GDM1 (cell line): Measurements from ENCODE around the gene BAHCC1.

ENCODE experiments used
- DNase-seq: peaks from one replicate; lab custom pipeline; 2025; lab: John Stamatoyannopoulos, UW

BAHCC1 gene

DNA sequence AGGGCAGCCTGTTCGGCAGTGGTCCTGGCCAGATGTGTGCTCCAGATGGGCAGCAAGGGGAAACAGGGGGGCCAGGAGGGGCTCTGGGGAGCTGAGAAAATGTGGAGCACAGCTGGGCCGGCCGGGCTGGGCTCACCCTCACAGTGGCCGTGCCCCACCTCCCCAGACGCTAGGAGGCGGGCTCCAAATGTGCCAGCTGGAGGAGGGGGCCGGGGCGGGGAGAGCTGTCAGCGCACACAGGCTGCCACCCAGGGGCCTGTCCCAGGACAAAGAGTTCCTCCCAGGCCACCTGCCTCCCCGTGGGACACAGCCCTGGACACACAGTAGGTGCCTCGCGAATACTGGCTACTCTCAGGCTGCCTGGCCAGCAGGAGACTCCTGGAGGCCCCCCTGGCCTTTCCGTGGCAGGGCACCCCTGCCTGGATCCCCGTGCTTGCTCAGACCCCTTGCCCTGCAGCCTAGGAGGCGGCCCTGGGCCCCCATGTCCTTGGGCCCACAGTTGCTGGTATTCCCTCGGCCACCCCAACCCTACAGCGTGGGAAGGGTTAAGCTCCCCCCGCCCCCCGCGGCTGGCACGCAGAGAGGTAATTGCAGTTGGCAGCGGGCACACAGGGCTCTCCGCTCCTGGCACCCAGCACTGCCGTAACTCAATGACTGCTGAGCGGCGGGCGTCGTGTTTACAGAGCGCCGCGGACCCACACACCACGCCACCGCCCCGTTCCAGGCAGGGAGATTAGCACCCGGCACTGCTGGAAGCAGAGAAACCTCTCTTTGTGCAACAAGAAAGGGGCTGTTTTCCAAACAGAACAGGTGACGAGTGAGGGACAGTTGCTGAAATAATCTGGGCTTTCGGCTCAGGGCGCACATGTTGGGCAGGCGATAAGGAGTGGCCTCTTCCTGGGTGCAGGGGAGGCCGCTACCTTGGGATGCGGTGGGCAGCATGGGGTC lies 32.2 kb downstream of the BAHCC1 start:
- no peak for DNase-seq

DNA sequence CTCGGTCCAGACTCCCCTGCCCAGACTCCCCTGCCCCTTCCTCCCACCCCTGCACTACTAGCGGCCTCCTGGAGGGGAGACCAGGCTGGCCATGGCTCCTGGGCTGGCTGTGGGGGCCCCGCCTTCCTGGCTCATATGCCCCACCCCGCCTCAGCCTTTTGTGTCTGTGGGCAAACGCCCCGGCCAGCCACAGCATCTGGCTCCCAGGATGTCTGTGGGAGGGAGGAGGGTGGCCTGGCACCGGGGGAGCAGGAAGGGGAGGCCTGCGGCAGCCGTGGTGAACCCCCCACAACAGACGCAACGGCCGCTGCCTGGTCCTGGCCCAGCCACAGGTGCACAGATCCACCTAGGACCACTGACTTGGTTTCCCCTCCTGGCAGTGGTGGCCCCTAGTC lies 32.9 kb downstream of the BAHCC1 start:
- DNase-seq: no peak

DNA sequence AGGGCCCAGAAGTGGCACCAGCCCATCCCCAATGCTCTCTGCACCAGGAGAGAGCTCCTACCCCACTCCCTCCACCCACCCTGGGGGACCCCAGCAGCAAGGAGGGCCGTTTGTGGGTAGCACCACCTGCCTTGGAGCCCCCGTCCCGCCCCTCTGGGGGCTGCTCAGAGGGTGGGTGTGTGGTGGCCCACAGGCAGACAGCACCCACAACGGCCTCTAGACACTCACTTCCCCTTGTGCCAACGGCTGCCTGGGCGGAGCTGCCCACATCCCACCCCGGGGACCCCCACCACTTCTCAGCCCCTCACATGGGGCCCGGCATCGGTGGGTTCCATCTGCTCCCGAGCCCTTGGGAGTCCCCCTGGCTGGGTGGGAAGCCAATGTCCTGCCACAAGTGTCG lies 33.3 kb downstream of the BAHCC1 start:
- no peak for DNase-seq

DNA sequence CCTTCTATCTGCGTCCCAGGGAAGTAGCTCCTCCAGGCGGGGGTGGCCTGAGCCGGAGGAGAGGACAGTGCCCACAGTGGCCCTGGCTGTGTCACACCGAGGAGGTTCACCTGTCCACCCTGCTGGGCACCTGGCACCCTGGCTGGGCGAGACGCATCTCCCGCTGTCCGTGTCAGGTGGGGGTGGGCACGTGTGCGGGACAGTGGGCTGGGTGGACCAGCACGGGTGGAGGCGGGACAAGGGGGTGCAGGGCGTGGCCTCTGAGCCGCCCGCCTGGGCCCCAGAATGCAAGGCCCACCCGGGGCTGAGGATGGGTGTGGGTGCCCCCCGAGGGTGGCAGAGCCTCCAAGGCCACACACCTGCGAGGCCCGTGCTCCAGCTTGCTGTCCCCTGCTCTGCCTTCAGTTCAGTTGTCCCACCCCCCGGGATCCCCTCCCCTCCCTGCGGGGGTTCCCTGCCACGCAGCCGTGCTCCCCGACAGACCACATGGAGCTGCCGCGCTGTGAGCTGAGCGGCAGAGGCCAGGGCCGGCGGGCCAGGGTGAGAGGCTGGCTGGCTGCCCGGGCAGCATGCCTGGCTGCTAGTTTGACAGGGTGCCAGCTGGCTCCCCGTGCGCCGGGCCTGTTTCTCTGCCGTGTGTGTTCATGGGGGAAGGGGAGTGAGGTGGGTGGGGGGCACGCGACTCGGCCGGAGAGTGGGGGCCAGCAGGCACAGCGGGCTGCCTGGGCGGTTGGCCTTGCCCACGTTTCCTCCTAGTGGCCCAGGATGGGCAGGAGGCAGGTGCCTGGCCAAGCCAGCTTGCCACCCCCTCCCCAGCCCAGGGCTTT lies 33.9 kb downstream of the BAHCC1 start:
- DNase-seq: no peak

DNA sequence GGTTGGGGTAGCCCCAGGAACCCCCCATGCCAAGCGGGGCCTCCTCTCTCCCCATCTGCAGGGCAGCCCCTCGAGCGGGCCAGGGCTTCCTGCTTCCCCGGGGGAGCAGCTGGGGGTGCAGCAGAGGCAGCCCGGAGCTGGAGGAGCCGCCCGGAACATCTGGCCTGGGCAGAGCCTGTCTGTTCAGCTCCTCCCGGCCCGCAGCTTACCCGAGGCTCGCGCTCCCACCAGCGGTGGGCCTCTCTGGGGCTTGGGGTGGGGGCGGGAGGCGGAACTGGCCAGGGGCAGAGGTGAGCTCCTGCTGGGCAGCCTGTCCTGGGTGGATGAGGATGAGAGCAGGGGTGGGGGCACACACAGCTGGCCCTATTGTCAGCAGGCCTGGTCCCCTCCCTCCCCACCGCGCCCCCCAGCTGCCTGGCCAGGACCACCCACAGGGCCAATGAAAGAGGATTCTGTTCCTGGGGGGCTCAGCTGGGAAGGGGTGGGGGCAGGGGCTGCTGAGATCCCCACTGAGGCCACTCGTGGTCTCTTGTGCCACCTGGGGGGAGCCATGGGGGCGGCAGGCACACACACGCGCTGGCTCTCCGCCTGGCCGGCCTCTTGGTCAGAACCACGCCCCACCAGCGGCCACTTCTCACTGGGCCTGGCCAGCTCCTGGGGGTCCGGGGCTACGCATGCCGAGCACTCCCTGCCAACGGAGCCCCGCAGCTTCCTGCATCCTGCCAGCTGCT lies 34.7 kb downstream of the BAHCC1 start:
- no peak for DNase-seq

DNA sequence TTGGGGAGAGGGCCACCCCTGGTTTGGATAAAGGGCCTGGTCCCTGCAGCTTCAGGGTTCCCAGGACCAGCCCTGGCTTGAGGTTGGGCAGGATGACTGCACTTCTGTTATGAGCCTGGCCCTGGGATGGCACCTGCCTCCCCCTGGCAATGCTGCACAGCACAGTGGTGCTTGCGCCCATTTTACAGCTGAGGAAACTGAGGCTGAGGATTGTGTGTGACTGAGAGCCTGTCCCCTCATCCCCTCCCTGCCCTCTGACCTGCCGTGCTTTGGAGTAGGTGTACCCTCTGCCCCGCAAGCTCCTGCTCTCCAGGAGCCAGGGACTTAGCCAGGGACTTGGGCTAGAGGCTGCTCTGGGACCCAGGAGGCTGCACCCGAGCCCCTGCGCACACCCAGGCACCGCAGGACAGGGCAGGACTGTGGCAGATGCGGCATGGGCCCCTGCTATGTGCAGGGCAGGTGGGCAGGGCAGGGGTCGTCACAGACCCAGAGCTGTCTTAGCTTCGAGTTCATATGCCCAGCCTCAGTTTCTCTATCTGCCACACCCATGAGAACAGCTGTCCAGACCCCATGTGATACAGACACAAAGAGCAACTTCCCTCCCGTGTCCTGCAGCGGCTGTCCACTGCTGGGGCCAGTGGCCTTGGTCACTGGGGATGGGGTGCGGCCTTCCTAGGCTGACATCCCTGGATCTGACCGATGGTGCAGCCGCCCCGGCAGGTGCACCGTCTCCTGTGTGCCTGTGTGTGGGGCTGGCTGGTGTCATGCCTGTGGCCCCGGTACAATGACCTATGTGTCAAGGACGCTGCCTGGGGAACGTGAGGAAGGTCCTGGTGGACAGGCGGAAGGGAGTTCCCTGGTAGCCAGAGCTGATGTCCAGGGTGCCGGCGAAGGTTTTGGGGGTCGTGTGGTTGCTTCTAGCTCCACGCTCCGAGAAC lies 36.6 kb downstream of the BAHCC1 start:
- no peak for DNase-seq

DNA sequence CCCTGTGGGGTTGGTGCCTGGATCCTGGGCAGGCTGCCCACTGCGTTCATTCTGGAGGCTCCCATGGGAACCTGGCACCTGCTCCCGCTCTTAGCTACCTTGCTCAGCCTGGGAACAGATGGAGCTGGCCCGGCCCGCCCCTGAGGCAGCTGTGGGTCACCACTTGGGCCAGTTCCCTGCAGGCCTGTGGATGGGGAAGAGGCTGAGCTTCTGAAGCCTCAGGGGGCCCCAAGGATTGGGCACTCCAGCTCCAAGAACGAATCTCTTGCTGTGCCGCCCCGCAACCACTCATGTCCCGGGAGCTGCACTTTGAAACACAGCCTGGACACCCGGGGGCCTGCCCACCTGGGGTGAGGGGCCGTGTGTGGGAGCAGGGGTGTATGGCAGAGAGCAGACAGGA lies 37.7 kb downstream of the BAHCC1 start:
- no peak for DNase-seq

DNA sequence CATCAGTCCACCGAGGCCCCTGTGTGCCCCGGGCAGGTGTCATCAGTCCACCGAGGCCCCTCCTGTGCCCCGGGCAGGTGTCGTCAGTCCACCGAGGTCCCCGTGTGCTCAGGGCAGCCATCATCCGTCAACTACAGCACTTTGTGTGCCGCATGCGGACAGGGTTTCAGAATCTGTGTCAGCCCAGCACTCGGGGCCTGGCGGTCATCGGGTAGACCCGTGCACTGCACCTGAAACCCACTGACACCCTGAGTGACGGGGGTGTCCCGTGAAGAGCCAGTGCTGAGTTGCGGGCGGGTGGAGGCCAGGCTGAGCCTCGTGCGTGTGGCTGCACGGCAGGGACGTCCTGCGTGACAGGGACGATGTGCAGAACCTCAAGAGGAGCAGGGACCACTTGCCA lies 38.4 kb downstream of the BAHCC1 start:
- DNase-seq: no peak

DNA sequence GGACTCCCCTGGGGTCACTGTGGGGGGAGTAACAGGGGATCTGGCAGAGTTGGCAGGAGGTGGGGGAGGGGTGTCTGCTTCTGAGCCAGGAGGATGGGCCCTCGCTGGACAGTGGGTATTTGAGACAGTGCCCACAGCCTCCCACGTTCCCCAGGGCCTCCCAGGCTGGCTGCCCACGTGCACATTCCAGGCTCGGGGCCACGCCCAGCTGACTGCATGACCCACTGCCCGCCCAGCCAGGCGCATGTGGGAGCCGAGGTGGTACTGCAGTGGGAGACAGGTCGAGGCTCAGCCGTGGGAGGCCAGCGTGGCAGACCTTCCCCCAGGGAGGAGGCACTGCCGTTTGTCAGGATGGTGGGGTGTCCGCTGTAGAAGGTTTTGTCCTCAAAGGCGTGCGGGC lies 38.8 kb downstream of the BAHCC1 start:
- DNase-seq: no peak

DNA sequence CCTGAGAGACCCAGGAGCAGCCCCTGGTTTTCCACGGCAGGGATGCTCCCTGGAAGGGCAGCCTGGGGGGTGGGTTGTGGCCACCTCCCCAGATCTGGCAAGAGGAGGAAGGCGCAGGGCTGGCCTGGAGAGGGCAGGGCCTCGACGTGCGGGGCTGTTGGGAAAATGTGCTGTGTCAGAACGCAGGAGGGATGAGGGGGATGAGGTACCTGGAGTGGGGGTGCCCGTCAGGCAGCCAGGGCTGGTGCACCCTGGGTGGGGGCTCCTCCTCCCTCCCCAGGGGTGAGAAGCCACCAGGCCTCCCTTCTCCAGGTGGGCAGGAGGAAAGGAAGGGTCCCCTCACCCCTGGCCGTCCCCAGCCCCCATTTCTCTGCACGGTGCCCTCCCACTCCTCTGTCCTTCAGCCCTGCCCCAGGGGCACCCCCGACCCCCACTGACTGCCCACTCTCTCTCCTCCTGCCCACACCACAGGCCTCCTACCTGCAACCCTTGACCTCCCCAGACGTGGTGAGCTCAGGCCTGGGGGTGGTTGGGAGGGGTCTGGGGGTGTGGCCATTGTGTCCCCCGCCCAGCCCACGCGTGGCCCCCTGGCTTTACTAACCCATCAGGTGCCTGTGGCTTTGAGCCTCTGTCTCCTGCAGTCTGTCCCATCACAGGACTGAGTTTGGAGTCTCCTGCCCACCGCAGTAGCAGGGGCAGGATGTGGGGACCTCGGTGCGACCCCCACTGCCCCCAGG lies 39.6 kb downstream of the BAHCC1 start:
- DNase-seq: no peak

DNA sequence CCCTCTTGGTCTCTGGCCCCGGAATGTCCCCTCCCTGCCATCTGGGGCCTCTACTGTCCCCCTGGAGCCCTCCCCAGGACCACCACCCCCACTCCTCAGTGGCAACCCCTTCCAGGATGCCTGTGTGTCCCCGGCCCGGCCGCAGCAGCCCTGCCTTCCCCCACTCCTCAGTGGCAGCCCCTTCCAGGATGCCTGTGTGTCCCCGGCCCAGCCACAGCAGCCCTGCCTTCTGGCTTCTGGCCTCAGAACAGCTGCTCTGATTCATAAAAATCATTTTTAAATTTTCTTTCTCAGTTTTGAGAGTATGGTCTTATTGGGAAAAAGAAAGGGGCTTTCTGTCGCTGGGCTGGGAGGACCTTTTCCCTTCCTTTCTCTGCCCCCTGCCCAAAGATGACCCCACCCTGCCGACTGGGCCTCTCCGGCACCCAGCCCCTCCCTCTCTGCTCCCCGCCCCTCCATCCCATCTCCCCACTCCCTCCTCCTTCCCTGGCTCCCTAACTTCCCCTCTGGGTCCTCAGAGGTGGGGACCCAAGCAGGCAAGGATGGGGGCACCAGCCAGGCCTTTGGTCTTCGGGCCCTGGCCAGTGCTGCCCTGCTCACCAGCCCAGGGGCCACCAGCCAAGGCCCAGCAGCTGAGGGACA lies 40.5 kb downstream of the BAHCC1 start:
- DNase-seq: no peak

DNA sequence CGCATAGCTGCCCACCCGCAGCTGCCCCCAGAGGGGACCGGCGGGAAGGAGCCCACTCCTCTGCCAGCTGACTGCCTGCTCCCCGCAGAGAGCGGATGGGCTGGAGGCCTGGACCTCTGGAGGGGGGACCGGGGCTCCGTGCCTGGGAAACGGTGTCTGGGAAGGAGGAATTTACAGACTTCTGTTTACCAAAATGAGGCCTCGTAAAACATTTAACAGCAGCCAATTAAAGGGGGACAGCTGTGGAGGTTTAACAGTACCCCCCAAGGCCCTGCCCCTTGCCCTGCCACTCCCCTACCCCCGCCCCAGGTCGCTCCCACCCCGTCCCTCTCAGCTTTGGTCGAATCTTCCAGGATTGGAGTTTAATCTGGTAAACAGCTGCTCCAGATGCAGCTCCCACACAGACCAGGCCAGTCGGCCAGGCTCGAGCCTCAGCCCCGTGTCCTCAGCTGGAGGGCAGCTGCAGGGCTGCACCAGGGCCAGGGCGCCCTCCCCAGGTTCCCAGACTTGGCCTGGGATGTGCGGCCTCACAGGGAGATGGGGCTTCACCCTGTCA lies 41.1 kb downstream of the BAHCC1 start:
- no peak for DNase-seq

DNA sequence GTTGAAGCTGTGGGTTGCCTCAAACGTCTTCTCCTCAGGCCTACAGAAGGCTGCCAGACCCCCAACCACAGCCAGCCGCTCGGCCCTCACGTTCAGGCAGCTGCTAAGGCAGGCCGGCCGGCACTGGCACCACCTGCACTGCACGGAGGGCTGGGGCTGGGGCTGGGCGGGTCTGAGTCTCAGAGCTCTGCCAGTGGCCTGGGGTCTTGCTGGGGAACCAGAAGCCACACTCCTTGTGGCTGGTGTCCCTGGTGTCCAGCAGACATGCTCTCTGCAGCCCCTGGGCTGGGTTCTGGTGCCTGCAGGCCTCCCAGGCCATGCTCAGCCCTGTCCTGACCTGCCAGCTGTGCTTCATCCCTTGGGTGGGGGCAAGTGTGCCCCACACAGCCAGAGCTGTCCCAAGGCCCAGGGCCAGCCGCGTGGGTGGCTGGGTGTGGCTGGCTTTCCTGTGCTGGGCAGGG lies 42.0 kb downstream of the BAHCC1 start:
- DNase-seq: no peak

DNA sequence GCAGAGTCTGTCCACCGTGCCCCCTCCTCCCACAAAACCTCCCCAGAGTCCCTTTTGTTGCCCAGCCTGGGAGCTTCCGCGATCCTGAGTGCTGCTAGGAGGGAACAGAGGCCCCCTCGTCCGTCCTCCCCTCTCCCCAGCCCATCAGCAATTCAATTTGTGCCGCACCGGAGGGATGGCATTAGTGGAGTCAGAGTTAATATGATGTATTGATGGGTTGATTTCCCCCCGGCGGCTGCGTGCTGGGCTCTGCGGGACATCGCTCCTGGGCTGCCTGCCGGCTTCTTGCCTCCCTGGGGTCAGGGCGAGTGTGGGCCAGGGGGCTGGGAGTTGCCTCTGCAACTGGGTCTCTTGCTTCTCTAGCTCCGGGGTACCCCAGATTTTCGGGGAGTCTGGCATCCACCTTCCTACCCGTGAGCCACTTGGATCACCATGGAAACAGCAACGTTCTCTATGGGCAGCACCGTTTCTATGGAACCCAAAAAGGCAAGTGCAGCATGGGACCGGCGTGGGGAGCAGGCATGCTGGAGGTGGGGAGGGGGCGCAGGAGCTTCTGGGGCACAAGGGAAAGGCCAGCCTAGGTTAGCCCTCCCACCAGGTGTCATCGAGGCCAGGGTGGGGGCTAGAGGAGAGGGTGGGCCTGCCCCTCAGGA lies 42.9 kb downstream of the BAHCC1 start:
- no peak for DNase-seq

DNA sequence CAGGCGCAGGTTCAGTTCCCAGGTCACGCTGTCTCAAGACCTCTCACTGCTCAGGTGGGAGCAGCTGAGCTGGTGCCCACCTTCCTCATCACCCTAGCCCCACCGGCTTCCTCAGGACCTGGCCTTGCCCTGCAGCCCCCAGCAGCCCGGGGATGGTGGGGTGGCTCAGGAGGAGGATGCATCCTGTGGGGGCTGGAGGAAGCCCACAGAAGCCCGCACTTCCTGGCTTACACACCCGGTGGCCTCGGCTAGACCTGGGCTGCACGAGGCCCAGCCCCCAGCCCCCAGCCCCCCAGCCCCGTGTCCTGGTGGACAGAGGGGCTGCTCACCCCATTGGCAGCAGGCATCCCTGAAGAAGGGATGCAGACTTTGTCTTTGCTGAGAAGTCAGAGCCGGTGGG lies 43.4 kb downstream of the BAHCC1 start:
- DNase-seq: peak; percentile 24

DNA sequence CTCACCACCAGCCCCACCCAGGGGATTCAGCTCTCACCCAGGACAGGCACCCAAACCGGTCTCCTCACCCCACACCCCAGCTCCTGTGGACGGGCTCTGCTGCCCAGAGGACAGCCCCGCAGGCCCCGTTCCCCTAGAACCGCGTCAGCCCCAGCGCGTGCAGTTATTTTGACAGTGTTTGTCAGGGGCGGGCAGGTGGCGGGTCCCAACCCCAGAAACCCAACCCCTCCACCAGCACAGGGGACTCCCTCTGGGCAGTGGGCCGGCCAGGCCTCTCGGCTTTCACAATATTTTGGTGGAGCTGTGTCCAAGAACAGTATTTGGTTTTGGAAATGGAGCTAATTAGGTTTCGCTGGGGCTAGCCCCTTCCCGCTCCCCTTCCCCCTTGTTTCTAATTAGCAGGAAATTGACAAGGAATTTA lies 44.8 kb downstream of the BAHCC1 start:
- no peak for DNase-seq

DNA sequence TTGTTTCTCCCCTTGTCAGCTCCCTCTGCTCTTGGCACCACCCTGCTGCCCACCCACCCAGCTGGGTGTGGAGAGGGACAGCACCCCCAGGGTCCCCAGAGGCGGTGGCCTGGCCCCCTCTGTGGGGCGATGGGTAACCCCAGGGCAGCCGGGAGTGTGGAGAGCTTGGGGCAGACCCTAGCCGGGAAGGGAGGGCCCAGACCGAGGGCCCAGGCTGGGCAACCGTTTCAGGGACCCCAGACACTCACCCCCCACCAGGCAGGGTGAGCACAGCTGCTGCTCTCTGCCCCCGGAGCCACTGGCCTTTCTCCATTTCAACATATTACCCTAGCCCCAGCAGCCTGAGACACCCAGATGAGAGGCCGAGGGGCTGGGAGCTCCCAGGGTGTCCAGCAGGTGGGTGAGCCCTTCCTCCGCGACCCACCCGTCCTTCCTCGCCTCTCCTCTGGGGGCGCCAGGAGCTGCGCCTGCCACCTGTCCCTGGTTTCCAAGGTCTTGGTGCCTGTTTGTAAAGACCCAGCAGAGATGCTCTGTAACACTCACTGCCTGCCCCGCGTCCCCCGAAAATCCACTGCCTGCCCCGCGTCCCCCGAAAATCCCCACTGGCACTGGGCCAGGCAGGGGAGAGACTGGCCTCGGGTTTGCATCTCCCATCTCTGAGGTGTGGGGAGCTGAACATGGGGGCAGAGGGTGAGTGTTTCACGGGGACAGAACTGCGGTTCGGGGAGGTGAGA lies 45.4 kb downstream of the BAHCC1 start:
- peak; percentile 41 for DNase-seq

DNA sequence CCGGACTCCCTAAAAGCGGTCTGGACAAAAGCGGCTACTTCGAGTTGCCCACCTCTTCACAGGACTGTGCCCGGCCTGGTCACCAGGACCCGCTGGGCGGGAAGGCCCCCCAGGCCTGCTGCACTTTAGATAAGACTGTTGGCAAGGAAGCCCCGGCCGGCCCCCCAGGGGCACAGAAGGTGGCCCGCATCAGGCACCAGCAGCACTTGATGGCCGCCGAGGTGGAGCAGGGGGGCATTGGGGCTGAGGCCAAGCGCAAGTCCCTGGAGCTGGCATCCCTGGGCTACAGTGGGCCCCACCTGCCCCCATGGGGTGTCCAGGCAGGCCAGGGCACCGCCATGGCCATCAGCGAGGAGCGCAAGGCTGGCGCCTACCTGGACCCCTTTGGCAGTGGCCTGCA lies 47.5 kb downstream of the BAHCC1 start:
- DNase-seq: no peak
